GM19193 (cell line): ENCODE results near the gene ATF4.

Source experiments
- POLR2A ChIP-seq: IDR thresholded peaks from 4 replicates; pipeline ENCODE4 v1.6.1; 2011; ENCODE audit not compliant: insufficient read depth, insufficient read length; ENCODE audit errors: extremely low read depth

ATF4 gene

GRCh38 chr22:39520226-39521105, at the start of gene ATF4:
Gene ATF4 (plus strand): TSS chr22:39520562. CDS start chr22:39521446, 884 bp downstream.
- TF ChIP-seq POLR2A, result peak; percentile 99

GRCh38 chr22:39471381-39472141, 48.8 kb upstream of the ATF4 start:
- TF ChIP-seq POLR2A, result no peak

DNA sequence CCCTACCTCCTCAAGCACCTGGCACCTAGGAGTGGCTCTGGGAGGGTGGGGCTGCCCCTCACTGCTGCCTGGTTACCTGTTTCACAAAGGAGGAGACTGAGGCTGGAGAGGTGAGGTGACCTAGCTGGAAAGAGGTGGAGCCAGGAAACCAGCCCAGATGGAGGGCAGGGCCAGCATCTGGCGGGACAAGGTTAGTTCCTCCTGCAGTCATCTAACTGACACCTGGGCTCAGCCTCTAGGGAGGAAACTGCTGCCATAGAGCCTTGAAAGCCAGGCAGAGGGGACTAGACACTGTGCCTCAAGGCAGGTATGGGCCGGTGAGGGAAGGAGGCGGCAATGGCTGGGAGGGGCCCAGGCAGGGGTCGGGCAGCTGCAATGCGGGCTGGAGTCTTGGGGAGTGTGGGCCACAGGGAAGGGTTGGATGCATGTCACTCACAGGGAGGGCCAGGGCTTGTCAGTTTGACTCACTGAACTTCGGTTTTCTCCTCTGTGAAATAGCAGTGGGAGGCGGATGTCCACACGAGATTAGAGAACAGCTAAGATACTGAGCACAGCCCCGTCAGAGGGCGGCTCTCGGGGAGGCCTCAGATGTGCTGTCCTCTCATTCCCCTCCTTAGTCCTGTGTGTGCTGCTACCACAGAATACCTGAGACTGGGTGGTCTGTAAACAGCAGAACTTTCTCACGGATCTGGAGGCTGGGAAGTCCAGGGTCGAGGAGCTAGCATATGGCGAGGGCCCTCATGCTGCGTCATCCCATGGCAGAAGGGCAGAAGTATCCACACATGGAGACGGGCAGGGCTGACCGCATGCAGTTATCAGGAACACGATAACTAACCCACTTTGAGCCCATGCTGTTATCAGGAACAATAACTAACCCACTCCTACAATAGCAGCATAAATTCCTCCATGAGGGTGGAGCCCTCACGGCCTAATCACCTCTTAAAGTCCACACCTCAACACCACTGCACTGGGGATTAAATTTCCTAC, 47.5 kb upstream of the ATF4 start:
- no peak for TF ChIP-seq POLR2A

DNA sequence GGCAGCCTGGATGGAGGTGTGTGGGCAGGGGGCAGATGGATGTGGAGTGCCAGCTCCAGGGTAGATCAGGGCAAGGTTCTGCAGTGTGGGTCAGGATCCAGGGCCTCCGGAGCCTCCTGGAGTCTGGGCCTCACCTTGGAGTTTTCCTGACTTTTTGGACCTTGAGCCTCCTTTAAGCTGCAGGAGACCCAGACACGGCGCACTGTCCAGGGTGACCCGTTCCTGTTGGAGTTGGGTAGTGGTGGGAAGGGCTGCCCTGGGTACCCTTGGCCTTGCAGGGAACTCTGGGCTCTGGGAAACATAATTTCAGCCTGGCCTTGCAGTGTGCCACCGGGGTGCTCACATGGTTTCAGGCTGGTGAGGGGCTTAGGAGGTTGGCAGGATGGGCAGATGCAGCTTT, 46.5 kb upstream of the ATF4 start:
- no peak for TF ChIP-seq POLR2A

- no peak for TF ChIP-seq POLR2A
Observed at GRCh38 chr22:39474351-39475111, 45.8 kb upstream of the ATF4 start.

DNA sequence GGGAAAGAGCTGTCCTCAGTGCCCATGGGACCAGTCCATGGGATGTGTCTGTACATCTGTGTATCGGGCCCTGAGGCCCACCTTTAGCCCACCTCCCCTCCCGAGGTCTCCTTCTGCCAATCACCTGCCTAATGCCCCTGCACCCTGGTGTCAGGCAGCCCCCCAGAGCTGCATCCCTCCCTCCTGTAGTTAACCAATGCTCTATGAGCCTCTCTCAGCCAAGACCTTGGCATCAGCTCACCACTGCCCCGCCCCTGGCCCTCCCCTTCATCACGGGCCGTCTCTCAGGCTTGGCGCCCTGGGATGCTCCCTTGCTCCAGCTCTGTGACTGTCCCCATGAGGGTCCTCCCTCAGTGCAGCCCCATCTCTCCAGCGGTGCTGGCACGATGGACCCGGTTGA, 45.0 kb upstream of the ATF4 start:
- TF ChIP-seq POLR2A, result no peak

DNA sequence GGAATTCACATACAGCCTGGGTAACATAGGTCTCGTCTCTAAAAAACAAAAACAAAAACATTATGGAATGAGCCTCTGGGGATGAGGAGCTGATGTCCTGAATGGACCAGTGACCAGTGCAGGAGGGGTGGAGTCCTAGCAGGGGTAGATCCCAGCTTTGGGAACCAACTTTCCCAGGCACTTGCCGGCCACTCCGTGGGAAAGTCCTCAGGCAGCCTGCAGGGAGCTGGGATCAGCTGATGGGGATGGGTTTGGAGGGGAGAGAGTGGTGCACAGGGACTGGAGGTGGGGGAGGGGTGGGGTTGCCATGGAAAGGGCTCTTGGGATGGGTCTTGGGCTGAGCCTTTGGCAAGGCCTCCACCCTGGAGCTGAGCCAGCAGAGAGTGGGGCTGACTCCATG, 44.5 kb upstream of the ATF4 start:
- TF ChIP-seq POLR2A, result no peak

GRCh38 chr22:39476664-39477063, 43.7 kb upstream of the ATF4 start:
- no peak for TF ChIP-seq POLR2A

GRCh38 chr22:39477542-39477941, 42.8 kb upstream of the ATF4 start:
- no peak for TF ChIP-seq POLR2A

DNA sequence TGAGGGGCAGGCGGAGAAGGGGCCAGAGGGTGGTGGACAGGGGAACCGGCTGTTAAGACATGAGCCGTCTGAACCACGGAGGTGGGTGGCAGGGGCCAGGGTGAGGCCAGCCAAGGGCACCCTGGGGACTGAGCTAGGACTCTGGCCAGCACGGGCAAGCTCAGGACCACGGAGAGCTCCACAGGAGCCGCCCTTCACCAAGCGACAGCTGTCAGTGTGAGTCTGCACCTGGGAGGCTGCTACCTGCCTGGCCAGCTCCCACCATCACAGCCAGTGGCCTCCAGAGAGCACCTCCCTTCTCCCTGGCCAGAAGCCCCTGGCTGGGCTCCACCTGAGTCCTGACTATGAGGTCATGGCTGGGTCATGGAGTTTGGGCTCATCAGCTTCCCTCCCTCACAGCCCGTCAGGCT, 41.9 kb upstream of the ATF4 start:
- no peak for TF ChIP-seq POLR2A

- TF ChIP-seq POLR2A, result no peak
Observed at GRCh38 chr22:39479254-39479653, 41.1 kb upstream of the ATF4 start.

GRCh38 chr22:39480557-39480956, 39.8 kb upstream of the ATF4 start:
- TF ChIP-seq POLR2A, result no peak

DNA sequence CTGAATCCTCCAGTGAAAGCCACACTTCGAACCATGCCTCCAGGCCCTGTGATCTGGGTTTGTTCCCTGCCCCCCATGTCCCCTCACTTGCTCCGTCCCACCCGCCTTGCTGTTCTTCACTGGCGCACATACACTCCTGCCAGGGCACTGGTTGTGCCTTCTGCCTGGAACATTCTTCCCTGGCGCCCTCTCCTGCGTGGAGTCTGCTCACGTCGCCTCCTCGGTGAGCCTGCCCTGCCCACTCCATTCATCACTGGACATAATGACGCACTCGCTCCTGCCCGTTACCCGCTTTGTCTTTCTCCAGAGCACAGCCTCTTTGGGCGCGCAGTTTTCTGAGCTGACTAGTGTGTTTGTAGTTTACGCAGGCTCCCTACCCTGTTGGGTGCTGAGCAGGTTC, 39.3 kb upstream of the ATF4 start:
- TF ChIP-seq POLR2A, result no peak

GRCh38 chr22:39481595-39481994, 38.8 kb upstream of the ATF4 start:
- no peak for TF ChIP-seq POLR2A

DNA sequence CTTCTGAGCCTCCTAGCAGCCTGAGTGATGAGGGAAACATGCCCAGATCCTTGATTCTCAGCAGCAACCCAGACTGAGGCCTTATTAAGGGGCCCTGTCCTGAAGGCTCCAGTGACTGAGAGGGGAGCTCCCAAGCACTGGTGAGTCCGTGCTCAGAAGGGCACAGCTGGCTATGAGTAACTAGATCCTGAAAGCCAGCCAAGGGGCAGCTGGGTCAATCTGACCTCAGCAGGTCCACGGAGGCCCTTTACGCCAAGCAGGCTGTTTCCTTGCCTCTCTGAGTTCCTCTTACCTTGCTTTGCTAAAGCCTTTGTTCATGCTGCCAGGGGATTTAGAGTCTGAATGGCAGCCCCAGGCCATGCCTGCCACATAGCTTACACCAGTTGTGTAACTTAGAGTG, 37.6 kb upstream of the ATF4 start:
- no peak for TF ChIP-seq POLR2A
